ENCODE measurements around the gene CEMP1.

The CEMP1 gene

DNA sequence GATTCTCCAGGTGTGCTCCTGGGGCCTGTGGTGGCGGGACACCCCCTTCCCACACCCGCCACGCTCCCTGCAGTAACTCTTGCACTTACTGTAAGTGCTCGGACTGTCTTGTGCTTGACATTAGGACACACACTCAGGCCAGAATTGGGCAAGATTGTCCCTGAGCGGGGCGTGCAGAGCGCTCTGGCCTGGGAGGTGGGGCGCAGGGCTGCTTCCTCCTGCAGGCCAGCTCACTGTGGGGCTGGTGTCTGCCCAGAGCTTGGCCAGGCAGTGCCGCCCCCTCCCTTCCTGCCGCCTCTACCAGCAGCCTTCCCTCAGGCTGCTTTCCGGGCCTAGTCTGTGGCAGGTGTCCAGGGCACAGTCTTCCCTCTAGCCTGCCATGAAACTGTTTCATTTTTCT lies 23.5 kb downstream of the CEMP1 start:
- Histone ChIP-seq H3K4me2 (ENCODE audit: low read length) (peak overlapping the region; percentile 55), H3K36me3 (ENCODE audit: control insufficient read depth, low read length) (no peaks in the 10 kb centered on the region; the same call in 1 of the 2 replicates), H3F3A (ENCODE audit: control insufficient read depth, insufficient read depth) (peaks cover 17% of the 10 kb centered on the region), H3K27ac (ENCODE audit: low read depth, low read length) (peak overlapping the region; percentile 67), H4K20me1 (ENCODE audit: control insufficient read depth, insufficient read depth, low read depth, low read length) (no peaks in the 10 kb centered on the region), H3K4me1 (ENCODE audit: control insufficient read depth, low read length) (peaks cover 82% of the 10 kb centered on the region), H3K4me3 (ENCODE audit: low read length) (no peak overlapping the region), H3K9me2 (replicated peaks; ENCODE audit: control insufficient read depth, low read length) (no peaks in the 10 kb centered on the region), H3K9me3 (ENCODE audit: control insufficient read depth, insufficient read depth, low read length) (no peaks in the 10 kb centered on the region), H3K27me3 (ENCODE audit: control insufficient read depth, low read length) (no peaks in the 10 kb centered on the region), H3K79me2 (ENCODE audit: control insufficient read depth, low read length) (peaks cover 3% of the 10 kb centered on the region; the same call in 1 of the 2 replicates)
- TF ChIP-seq CTCF (IDR thresholded peaks at IDR 0.05; ENCODE audit: low read depth, low read length, poor library complexity, severe bottlenecking): no peak

- Histone ChIP-seq H3K4me3 (ENCODE audit: low read length) (peak overlapping the region; percentile 33), H4K20me1 (ENCODE audit: control insufficient read depth, insufficient read depth, low read depth, low read length) (no peaks in the 10 kb centered on the region), H3K4me1 (ENCODE audit: control insufficient read depth, low read length) (peaks cover 82% of the 10 kb centered on the region), H3K79me2 (ENCODE audit: control insufficient read depth, low read length) (peaks cover 8% of the 10 kb centered on the region), H3K27ac (ENCODE audit: low read depth, low read length) (peak overlapping the region; percentile 67), H3K27me3 (ENCODE audit: control insufficient read depth, low read length) (no peaks in the 10 kb centered on the region), H3K9me2 (replicated peaks; ENCODE audit: control insufficient read depth, low read length) (no peaks in the 10 kb centered on the region), H3K9me3 (ENCODE audit: control insufficient read depth, insufficient read depth, low read length) (no peaks in the 10 kb centered on the region), H3K36me3 (ENCODE audit: control insufficient read depth, low read length) (peaks cover 5% of the 10 kb centered on the region), H3F3A (ENCODE audit: control insufficient read depth, insufficient read depth) (peaks cover 17% of the 10 kb centered on the region), H3K4me2 (ENCODE audit: low read length) (peak overlapping the region; percentile 55)
- no peak for TF ChIP-seq EZH2phosphoT487 (IDR thresholded peaks at IDR 0.05; ENCODE audit: borderline replicate concordance, low read length)
- peak; percentile 31 for TF ChIP-seq CTCF (IDR thresholded peaks at IDR 0.05; ENCODE audit: low read depth, low read length, poor library complexity, severe bottlenecking)
Observed at GRCh38 chr16:2507052-2507659, 24.1 kb downstream of the CEMP1 start.

- peak overlapping the region; percentile 37; the same call in 1 of the 2 replicates for H3K4me2 ChIP-seq (ENCODE audit: low read length)
- peaks cover 17% of the 10 kb centered on the region for H3F3A ChIP-seq (ENCODE audit: control insufficient read depth, insufficient read depth)
- H3K4me3 ChIP-seq (ENCODE audit: low read length): no peak overlapping the region
- H3K27ac ChIP-seq (ENCODE audit: low read depth, low read length): 0 out of 2 replicates have a peak overlapping the region, but pooled peaks have one; percentile 92
- peaks cover 13% of the 10 kb centered on the region for H3K36me3 ChIP-seq (ENCODE audit: control insufficient read depth, low read length)
- H4K20me1 ChIP-seq (ENCODE audit: control insufficient read depth, insufficient read depth, low read depth, low read length): 0 out of 2 replicates have a peak, but pooled peaks cover 3% of the 10 kb centered on the region
- peaks cover 14% of the 10 kb centered on the region for H3K79me2 ChIP-seq (ENCODE audit: control insufficient read depth, low read length)
- no peaks in the 10 kb centered on the region for H3K9me2 ChIP-seq (replicated peaks; ENCODE audit: control insufficient read depth, low read length)
- H3K27me3 ChIP-seq (ENCODE audit: control insufficient read depth, low read length): no peaks in the 10 kb centered on the region
- peaks cover 91% of the 10 kb centered on the region for H3K4me1 ChIP-seq (ENCODE audit: control insufficient read depth, low read length)
- no peak for TF ChIP-seq EZH2phosphoT487 (IDR thresholded peaks at IDR 0.05; ENCODE audit: borderline replicate concordance, low read length)
- TF ChIP-seq CTCF (IDR thresholded peaks at IDR 0.05; ENCODE audit: low read depth, low read length, poor library complexity, severe bottlenecking): no peak
- H3K9me3 ChIP-seq (ENCODE audit: control insufficient read depth, insufficient read depth, low read length): no peaks in the 10 kb centered on the region
Observed at GRCh38 chr16:2505695-2506094, 25.5 kb downstream of the CEMP1 start.
